AG08396 (cell line): ENCODE data around the gene EPPIN.
"Not testable (repeated sequence)": the region's sequence is repeated elsewhere in the genome, so short reads cannot be mapped to it uniquely, and the experiment has no call there.

Experiments used
- DNase-seq: peaks from one replicate; pipeline ENCODE4 v3.0.0; 2012; ENCODE audit warnings: low spot score, mixed read lengths

EPPIN gene

DNA sequence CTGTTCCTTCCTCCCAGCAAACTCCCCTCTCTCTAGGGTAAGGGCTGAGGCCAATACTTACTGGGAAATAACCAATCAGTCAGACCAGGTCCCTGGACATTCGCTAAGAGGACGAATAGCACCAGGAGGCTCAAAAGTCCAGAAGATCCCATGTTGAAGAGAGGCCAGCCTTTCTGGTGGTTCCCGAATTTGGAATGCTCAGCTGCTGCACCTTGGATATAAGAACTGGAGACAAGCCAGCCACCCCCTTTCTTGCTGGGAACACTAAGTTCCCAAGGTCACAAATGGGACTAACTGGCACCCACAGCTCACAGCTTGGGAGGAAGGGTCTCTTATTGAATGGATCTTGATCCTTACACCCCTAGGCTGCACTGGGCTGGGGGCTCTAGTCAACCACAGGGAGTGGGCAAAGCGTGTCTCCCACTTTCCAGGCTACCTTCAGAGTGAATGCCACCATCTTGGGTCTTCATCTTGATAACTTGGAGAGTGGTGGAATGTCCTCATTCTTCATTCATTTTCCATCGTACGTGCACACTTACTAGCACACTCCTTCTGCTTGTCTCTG is at the start of gene EPPIN:
Gene EPPIN, minus strand, starts transcription at position 196 of the 565 bp plus-strand sequence. Its CDS starts 44 bp downstream, at position 152.
- no peak for DNase-seq

DNA sequence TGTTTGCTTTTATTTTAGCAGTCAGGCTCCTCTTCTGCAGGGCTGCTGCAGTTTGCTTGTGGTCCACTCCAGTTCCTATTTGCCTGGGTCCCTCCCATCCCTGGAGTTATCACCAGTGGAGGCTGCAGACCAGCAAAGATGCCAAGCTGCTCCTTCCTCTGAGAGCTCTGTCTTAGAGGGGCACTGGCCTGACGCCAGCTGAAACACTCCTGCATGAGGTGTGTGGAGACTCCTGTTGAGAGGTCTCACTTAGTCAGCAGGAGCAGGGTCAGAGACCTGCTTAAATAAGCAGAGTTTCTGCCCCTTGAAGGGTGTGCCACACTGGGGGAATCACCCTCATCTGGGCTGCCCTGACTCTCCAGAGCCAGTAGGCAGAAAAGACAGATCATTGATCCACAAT is 48.0 kb upstream of the EPPIN start:
- DNase-seq, result no peak

DNA sequence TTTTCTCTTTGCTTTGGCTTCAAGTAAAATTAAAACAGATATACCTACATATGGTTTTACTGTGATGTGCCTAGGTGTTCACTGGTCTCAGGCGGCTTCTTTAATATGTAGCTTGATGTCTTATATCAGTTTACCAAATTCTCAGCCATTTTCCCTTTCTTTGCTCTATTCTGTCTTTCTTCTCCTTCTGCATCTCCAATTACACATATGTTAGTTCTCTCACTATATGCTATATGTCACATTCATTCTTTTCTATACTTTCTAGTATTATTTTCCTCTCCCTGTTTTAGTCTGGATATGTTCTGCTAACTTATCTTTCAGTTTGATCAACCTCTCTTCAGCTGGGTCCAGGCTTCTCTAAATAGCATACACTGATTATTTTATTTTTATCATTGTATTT is 46.3 kb upstream of the EPPIN start:
- no peak for DNase-seq

DNA sequence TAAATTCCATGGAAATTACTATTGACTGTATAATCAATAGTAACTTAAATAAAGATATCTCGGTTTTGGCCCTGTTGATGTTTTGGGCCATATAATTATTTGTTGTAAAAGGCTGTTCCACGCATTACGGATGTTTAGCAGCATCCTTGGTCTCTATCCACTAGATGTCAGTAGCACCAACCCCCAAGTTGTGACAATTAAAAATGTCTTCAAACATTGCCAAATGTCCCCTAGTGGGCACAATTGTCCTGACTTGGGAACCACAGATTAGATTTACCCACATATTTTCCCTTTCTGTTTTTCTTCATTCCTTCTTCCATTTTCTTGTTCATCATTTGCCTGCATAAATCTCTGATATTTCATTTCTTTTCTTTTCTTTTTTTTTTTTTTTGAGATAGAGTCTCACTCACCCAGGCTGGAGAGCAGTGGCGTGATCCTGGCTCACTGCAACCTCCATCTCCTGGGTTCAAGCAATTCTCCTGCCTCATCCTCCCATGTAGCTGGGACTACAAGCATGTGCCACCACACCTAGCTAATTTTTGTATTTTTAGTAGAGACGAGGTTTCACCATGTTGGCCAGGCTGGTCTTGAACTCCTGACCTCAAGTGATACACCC is 45.5 kb upstream of the EPPIN start:
- no peak for DNase-seq

DNA sequence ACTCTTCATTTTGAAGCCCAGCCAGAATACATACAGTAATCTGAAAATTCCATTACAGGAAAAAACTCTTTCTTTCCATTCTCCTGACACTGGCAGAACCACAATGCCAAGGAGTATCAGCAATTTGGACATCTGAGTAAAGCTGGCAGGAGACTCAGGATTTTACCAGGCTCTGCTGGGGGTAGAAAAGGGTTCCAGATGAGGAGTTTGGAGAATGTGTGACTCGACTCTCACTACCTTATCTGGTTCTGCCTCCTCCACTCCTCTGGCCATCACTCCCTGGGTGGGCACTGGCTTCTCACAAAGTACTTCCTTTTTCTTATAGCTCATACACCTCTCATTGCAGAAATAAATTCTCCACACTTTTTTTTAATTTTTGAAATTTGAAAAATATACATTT is 42.5 kb upstream of the EPPIN start:
- DNase-seq, result no peak

DNA sequence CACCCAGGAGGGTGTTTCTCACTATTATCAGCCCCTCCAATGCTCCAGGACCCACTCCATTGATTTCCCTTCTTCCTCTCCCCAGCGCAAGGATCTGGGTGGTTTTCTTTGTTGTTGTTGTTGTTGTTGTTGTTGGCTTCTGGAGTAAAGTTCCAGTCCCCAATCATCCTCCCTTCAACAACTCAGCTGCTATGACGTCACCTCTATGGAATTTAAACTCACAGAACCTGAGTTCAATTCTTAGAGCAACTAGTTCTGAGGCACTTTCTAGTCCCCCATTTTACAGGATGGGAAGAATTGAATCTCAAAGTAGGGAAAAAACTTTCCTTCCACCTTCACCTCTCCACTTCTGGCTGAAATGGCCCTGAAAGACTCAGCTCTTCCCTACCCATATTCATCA is 41.6 kb upstream of the EPPIN start:
- DNase-seq, result no peak

DNA sequence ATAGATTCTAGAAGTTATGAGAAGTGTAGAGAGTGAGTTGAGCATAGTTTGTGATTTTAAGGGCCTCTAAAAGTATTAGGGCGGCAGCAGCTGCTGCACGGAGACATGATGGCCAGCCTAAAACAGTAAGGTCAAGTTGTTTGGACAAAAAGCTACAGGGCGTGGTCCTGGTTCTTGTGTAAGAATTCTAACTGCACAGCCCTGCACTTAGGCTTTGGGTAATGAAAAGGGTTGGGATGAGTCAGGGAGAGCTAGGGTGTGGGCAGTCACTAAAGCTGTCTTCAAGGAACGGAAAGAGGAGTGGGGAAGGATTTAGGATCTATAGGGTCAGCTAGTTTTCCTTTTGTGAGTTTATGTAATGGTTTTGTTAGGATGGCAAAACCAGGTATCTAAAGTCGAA is 38.8 kb upstream of the EPPIN start:
- not testable (repeated sequence) for DNase-seq

DNA sequence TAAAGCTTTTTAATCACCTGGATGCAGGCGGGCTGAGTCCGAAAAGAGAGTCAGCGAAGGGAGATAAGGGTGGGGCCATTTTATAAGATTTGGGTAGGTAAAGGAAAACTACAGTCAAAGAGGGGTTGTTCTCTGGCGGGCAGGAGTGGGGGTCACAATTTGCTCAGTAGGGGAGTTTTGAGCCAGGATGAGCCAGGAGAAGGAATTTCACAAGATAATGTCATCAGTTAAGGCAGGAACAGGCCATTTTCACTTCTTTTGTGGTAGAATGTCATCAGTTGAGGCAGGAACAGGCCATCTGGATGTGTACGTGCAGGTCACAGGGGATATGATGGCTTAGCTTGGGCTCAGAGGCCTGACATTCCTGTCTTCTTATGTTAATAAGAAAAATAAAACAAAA is 37.1 kb upstream of the EPPIN start:
- not testable (repeated sequence) for DNase-seq

DNA sequence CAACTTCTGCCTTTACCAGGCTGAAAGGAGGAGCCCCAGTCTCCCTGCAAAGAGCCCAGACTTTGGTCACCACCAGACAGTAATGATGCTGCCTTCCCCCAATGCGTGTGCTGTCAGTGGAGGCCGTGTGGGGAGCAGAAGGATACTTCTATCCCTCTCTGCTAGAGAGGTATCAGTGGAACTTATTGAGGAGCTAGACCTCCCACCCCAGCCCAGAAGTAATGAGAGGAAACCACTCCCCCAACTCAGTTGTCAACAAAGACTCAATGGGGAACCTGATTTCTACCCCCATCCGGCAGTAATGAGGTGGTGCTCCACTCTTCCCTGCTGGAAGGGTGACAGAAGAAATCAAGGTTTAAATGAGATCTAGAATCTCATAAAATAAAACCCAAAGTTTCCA is 36.3 kb upstream of the EPPIN start:
- DNase-seq, result no peak

DNA sequence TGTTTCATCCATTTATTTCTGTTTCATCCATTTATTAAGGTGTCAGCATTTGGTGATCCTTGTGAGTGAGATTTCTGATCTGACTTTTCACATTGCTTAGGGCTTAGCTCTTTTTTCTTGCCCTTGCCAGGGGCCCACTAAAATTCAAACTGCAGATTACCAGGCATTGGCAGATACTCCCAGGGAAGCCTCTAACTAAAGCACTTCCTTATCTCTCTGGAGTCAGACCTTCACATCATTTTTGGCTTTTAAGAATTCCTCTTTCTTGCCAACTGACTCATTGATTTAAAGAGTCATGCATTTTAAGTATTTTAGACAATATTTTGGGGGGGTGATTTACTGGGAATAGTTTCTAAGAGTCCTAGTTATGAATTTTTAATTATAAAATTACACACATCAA is 34.5 kb upstream of the EPPIN start:
- no peak for DNase-seq

DNA sequence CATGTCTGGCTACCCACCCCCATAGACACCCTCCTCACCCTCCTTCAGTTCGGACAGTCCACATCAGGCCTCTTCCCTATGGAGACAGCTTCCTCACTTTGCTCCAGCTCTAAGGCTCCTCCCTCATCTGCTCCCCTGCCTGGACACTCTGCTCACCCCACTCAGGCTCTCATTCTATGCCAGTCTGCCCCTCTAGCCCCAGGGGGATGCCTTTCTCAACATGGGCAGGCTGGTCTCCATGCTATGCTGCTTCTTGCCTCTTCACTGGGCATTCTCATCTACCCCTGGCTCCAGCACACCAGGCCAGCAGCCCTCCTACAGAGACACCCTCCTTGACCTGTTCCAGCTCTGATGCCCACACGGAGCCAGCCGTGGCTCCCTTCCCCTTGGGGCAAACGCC is 32.0 kb upstream of the EPPIN start, which contains the start of gene WFDC8:
Gene WFDC8, minus strand, starts transcription at position 101 of the 400 bp plus-strand sequence. Its CDS starts 37 bp downstream, at position 64.
- DNase-seq, result no peak

DNA sequence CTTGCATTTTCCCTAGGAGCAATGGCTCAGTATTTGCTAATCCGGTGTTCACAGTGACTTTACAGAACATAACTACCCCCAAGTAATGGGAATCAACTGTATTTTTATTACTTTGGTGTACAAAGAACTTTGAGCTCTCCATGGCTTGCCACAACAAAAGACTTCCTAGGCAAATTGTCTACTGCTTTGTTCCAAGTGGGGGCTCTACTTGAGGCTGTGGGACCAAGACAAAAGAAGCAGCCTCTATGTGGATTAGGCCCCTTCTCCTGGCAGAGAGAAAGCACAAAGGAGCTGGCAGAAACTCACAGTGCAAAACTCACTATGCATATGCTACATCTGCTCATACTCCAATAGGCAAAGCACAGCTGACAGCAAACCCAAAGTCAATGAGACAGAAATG is 31.0 kb upstream of the EPPIN start:
- DNase-seq, result no peak

DNA sequence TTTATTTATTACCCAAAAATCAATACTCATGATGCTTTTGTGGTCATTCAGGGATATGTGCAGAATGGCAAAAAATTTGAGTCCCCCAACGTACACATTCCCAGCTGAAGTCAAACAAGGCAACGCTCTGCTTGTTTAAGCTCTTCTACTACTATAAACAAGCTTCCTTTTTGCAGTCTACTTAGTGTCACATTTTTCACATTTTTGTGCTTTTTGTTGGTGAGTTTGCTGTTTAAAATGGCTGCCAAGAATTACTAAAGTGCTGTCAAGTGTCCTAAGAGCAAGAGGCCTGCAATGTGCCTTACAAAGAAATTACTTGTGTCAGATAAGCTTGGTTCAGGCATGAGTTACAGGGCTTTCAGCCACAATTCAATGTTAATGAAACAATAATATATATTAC is 29.8 kb upstream of the EPPIN start:
- DNase-seq, result no peak

DNA sequence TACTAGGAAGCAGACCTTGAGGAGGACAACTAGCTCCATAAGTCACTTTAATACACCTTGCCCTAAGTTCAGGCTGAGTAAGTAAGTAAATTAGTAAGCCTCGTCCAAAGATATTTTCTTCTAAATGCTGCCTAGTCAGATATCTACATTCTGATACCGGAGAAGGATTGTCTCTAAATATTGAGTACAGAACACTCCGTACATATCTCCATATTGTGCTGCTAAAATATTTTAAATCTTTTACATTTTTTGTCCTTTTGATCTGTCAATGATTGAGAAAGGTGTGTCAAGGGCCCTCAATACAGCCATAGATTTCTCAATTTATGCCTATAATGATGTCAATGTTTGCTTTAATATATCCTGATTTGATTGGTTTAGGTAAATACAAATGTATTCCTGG is 28.7 kb upstream of the EPPIN start:
- DNase-seq, result no peak

DNA sequence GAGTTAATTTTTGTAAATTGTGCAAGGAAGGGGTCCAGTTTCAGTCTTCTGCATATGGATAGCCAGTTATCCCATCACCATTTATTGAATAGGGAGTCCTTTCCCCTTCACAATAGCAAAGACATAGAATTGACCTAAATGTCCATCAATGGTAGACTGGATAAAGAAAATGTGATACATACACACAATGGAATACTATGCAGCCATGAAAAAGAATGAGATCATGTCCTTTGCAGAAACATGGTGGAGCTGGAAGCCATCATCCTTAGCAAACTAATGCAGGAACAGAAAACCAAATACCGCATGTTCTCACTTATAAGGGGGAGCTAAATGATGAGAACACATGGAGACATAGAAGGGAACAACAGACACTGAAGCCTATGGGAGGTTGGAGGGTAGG is 22.4 kb upstream of the EPPIN start:
- DNase-seq, result not testable (repeated sequence)

DNA sequence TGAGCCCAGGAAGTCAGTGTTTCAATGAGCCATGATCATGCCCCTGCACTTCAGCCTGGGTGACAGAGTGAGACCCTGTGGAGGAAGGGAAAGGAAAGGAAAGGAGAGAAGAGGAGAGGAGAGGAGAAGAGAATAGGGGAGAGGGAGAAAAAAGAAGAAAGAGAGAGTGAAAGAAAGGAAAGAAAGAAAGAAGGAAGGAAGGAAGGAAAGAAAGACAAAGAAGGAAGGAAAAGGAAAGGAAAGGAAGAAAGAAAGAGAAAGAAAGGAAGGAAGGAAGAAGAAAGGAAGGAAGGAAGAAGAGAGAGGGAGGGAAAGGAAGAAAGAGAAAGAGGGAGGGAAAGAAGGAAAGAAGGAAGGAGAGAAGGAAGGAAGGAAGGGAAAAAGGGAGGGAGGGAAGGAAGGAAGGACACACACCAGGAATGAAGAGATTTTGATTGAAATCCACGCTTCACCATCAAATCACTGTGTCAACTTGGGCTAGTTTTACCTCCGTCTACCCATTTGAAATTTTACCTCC is 17.6 kb upstream of the EPPIN start:
- DNase-seq, result no peak

DNA sequence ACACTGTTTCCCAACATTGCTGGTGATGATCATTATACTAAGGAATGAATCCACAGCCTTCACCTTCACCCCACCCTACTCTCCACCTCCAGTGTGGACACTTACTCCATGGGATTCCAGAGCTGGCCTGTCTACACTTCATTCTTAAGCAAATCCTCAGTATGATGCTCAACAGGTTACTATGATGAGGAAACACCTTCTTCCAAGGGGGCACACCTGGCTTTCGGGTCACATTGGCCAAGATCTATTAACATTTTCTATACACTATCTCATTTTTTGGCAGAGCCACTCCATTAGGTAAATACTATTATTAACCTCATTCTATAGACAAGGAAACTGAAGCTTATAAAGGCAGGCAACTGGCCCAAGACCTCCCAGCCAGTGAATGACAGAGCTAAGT is 8.0 kb upstream of the EPPIN start:
- no peak for DNase-seq

DNA sequence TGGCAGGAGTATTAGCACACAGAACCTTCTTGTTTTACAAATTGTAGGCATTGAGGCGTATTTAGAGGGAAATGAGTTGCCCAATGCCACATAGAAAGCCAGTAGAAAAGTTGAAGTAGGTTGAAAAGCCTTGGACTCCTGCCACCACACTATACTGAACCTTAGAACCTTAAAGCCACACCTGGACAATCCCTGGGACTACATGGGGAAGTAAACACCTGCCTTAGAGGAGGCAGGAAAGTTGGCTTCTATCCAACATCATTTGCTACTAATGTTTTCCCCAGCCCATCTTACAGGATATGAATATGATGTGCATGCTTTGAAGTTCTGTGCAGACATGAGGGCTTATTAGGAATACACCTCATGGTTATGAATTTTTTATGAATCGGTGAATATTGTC is 5.3 kb upstream of the EPPIN start:
- no peak for DNase-seq

DNA sequence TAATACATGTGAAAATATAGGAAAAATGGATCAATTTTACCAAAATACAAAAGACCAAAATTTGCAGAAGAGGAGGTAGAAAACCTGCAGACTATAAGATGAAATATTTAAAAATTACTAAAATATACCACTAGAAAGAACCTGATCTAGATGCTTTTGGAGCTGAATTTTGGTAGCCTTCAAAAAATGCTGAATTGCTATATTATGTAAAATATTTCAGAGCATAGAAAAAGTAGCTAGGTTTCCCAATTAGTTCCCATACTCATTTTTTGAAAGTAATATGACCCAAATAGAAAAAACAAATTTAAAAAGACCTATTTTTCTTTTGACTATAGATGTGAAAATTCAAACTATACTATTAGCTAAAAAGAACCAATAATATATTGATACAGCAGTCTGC is 3.6 kb upstream of the EPPIN start:
- DNase-seq, result no peak

DNA sequence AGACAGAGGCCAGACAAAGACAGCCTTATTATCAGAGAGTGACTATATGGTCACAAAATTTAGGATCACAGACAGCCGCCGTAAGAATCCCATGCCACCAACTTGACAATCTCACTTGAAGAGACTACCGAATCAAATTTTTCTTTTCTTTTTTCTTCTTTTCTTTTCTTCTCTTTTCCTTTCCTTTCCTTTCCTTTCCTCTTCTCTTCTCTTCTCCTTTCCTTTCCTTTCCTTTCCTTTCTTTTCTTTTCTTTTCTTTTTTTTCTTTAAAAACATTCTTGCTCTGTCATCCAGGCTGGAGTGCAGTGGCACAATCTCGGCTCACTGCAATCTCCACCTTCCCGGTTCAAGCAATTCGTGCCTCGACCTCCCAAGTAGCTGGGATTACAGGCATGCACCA is 1.2 kb upstream of the EPPIN start:
- DNase-seq, result no peak

DNA sequence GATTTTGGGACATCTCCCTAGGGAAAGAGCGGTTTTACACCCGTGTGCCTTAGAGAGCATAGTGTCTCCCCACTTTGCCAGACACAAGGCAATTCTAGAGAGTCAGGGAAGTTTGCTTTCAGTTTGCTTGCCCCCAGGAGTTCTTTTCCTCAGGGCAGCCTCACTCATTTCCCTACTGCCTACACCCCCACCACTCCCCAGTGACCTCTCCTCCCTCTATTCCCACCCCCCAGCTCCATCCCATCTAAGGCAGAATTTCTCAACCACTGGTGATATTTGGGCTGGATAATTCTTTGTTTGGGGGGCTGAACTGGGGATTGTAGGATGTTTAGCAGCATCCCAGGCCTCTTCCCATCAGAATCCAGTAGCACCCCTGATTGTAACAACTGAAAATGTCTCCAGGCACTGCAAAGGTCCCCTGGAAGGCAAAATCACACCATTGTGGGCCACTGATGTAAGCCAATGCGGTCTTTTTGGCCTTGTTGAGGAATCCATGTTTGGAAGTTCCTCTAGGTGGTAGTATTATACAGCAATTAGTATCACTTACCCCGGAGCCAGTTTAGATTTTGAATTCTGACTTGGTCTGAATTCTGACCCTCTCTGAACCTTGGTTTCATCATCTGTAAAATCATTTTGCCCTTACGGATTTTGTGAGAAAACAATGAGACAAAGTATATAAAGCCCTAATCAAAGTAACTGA is 1.3 kb downstream of the EPPIN start:
- peak; percentile 14 for DNase-seq

DNA sequence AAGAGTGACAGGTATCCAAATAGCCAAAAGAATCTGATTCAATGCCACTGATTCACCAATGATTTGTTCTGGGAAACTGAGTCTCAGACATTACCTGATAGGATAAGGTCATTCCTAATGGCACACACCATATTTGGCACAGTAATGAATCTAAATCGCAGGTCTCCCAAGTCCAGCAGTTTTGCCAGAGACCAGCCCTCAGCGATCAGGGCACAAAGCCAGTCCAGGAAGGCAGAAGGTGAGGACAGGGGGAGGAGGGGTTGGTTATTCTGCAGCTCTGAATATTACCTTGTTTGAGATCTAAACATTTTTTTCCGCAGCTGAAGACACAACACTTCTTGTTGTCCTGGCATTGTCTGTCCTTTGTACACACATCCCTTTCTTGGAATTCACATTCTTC is 1.9 kb downstream of the EPPIN start:
- DNase-seq, result no peak

DNA sequence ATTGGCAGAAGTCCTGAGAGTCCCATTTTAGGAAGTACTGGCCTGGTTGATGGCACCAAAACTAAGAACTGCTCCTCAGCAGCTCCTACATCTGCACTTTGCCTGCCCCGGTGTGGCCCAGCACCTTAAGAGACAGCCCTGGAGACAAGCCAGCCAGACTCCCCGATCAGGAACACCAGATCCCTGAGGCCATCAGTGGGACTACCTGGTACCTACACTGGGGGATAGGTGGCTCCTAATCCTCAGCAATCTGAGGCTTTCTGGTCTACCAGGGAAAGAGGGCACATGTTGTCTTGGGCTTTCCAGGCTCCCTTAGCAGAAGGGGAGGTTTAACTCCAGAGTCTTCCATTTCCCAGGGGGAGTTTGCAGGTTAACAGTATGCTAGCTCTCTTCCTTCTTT is 7.8 kb downstream of the EPPIN start, which contains the start of gene WFDC6:
Gene WFDC6, minus strand, starts transcription at position 101 of the 400 bp plus-strand sequence. Its CDS starts 75 bp downstream, at position 26.
- DNase-seq, result no peak
